ENCODE results near the gene PSMF1.
A peak's percentile ranks its signal among the peaks of the same experiment; 100 is the strongest.

PSMF1 gene

GRCh38 chr20:1118336-1119127 lies at the start of gene PSMF1:
Gene PSMF1 (plus strand): TSS chr20:1118602. CDS start chr20:1118774, 172 bp downstream.
- peak; percentile 87 for DNase-seq (ENCODE audit: low read depth)
- H3K4me3 ChIP-seq (ENCODE audit: low read depth, low read length): peak within 1 kb of the TSS; percentile 75
- TF ChIP-seq CTCF (IDR thresholded peaks at IDR 0.05; ENCODE audit: control insufficient read depth, extremely low read depth, insufficient read depth): no peak

- DNase-seq (ENCODE audit: low read depth): no peak
- TF ChIP-seq CTCF (IDR thresholded peaks at IDR 0.05; ENCODE audit: control insufficient read depth, extremely low read depth, insufficient read depth): no peak
- no peak overlapping the region for H3K4me3 ChIP-seq (ENCODE audit: low read depth, low read length)
These were observed 46.1 kb upstream of the PSMF1 start for GRCh38 chr20:1072258-1072657.

- TF ChIP-seq CTCF (IDR thresholded peaks at IDR 0.05; ENCODE audit: control insufficient read depth, extremely low read depth, insufficient read depth): no peak
- no peak for DNase-seq (ENCODE audit: low read depth)
- no peak overlapping the region for H3K4me3 ChIP-seq (ENCODE audit: low read depth, low read length)
These were observed 42.8 kb upstream of the PSMF1 start for GRCh38 chr20:1075616-1076015.

GRCh38 chr20:1081891-1082290 lies 36.5 kb upstream of the PSMF1 start:
- DNase-seq (ENCODE audit: low read depth): no peak
- TF ChIP-seq CTCF (IDR thresholded peaks at IDR 0.05; ENCODE audit: control insufficient read depth, extremely low read depth, insufficient read depth): no peak
- no peak overlapping the region for H3K4me3 ChIP-seq (ENCODE audit: low read depth, low read length)

- TF ChIP-seq CTCF (IDR thresholded peaks at IDR 0.05; ENCODE audit: control insufficient read depth, extremely low read depth, insufficient read depth): no peak
- DNase-seq (ENCODE audit: low read depth): no peak
- H3K4me3 ChIP-seq (ENCODE audit: low read depth, low read length): no peak overlapping the region
These were observed 34.8 kb upstream of the PSMF1 start for GRCh38 chr20:1083431-1084080.

- no peak for DNase-seq (ENCODE audit: low read depth)
- TF ChIP-seq CTCF (IDR thresholded peaks at IDR 0.05; ENCODE audit: control insufficient read depth, extremely low read depth, insufficient read depth): no peak
- no peak overlapping the region for H3K4me3 ChIP-seq (ENCODE audit: low read depth, low read length)
These were observed 32.7 kb upstream of the PSMF1 start for GRCh38 chr20:1085492-1086276.

Measured in LNCaP clone FGC (cell line).